ENCODE results near the gene NR1H2.

NR1H2 gene

DNA sequence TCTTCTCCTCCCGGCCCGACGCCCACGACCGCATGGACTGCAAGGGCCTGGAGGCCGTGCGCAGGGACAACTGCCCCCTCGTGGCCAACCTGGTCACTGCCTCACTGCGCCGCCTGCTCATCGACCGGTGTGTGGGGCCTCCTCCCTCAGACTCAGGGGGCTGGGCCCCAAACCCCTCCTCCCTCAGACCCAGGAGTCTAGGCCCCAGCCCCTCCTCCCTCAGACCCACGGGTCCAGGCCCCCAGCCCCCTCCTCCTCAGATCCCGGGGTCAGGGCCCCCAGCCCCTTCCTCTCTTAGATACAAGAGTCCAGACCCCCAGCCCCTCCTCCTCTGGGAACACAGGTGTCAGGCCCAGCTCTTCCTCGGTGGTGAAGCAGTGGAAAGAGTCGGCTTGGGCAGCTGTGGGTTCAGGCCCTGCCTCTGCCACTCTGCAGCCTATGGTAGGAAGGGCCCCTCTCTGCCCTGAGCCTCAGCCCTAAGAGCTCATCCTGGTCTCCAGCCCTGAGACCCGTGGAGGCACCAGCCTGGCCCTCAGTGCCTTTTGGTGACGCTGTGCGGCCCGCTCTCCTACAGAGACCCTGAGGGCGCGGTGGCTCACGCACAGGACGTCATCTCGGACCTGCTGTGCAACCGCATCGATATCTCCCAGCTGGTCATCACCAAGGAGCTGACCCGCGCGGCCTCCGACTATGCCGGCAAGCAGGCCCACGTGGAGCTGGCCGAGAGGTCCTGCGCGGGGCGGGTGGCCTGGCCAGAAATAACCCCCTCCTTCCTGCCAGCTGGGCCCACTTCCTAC lies 38.8 kb downstream of the NR1H2 start:
- peak; percentile 94 for DNase-seq (ENCODE audit: low spot score)
- TF ChIP-seq CTCF (IDR thresholded peaks at IDR 0.05; ENCODE audit: borderline replicate concordance, control extremely low read depth, extremely low read depth, insufficient read depth, missing control alignments): peak; percentile 96
- in situ Hi-C loops (cut with MboI; ENCODE audit: low sequenced_read_pairs, unreplicated experiment): no loop called here

DNA sequence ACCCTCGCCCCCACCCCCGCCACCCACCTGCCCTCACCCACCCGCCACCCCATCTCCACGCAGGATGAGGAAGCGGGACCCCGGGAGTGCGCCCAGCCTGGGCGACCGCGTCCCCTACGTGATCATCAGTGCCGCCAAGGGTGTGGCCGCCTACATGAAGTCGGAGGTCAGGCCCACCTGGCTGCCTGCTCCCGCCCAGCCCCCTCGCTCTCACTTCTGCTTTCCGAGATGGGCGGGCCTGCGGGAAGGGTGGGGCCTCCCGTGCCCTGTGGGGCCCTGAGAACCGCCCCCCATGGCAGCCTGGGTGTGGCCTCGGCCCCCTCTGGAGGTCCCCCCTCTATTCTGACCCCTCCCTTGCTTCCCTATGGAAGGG lies 39.4 kb downstream of the NR1H2 start:
- in situ Hi-C loops (cut with MboI; ENCODE audit: low sequenced_read_pairs, unreplicated experiment): no loop called here
- no peak for TF ChIP-seq CTCF (IDR thresholded peaks at IDR 0.05; ENCODE audit: borderline replicate concordance, control extremely low read depth, extremely low read depth, insufficient read depth, missing control alignments)
- peak; percentile 96 for DNase-seq (ENCODE audit: low spot score)

- no peak for DNase-seq (ENCODE audit: low spot score)
- no peak for TF ChIP-seq CTCF (IDR thresholded peaks at IDR 0.05; ENCODE audit: borderline replicate concordance, control extremely low read depth, extremely low read depth, insufficient read depth, missing control alignments)
- in situ Hi-C loops (cut with MboI; ENCODE audit: low sequenced_read_pairs, unreplicated experiment): no loop called here
Measured at GRCh38 chr19:50416034-50416977, 40.0 kb downstream of the NR1H2 start.

- TF ChIP-seq CTCF (IDR thresholded peaks at IDR 0.05; ENCODE audit: borderline replicate concordance, control extremely low read depth, extremely low read depth, insufficient read depth, missing control alignments): no peak
- in situ Hi-C loops (cut with MboI; ENCODE audit: low sequenced_read_pairs, unreplicated experiment): no loop called here
- DNase-seq (ENCODE audit: low spot score): no peak
Measured at GRCh38 chr19:50417111-50418081, 41.1 kb downstream of the NR1H2 start.

DNA sequence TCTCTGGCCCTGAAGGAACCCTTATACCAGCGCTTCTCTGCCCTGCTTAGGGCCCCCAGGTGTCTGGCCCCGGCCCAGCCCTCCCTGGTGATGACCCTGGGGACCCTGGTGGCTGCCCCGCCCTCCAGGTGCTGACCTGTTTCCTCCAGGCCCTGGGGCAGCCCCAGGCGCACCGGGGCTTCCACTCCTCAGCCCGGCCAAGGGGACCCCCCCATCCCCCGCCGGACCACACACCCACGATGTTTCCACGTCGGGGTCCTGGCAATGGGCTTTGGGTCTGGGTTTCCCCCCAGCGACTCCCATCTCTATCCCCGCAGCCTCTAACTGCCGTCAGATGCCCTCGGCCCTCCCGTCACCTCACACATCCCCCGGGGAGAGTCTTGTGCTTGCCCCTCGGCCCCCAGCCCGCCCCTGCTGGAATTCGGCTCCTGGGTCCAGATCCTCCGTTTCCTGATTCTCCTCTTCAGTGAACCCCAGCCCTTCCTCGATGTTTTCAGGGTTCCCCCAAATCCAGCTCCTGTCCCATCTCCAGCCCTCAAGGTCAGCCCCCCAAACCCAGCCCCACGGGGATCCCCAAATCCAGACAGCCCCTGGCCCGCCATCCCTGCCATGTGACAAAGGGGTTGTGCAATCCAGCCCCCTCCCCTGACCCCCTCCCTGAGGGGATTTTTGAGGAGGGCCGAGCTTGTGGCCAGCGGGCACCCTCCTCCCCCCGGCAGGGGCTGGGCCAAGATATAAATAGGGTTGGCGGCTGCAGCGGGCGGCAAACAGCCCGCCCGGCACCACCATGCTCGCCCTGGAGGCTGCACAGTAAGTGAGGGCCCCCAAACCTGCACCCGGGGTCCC lies 42.1 kb downstream of the NR1H2 start, which contains the start of gene SPIB:
SPIB (plus strand) TSS at position 763 of the 846 bp plus-strand sequence; CDS start at position 788, 25 bp downstream.
- in situ Hi-C loops (cut with MboI; ENCODE audit: low sequenced_read_pairs, unreplicated experiment): no loop called here
- TF ChIP-seq CTCF (IDR thresholded peaks at IDR 0.05; ENCODE audit: borderline replicate concordance, control extremely low read depth, extremely low read depth, insufficient read depth, missing control alignments): no peak
- peak; percentile 77 for DNase-seq (ENCODE audit: low spot score)

Measured in GM13976 (cell line).